ENCODE measurements around the gene HSPB9. TPM values are rescaled to one million over a fixed set of nuclear protein-coding genes. Genes with fewer than 3 reads are reported as not detected.

Gene HSPB9
- total and polyA plus RNA-seq, 10 donors, result 0.11 to 0.19 (median 0.17) TPM; not detected in 6

GRCh38 chr17:42107597-42108576 lies 14.7 kb upstream of the HSPB9 start:
- WGBS, 5 donors, result 38 to 55% (median 51%) methylated on average over 33 to 51 of the region's 51 CpGs
- peaks cover 11 to 47% (median 32%) of the 10 kb centered on the region in 6 donors for H3K4me1 ChIP-seq
- H3K9me3 ChIP-seq, result no peaks in the 10 kb centered on the region
- DNase-seq, result peak; percentile 96
- H3K27ac ChIP-seq, result peak overlapping the region in 2 of 8 donors; percentile 14 to 55
- peaks cover 0 to 82% (median 24%) of the 10 kb centered on the region in 6 donors for H3K36me3 ChIP-seq
- peak overlapping the region in 6 of 8 donors; percentile 0 to 67 (median 25) for H3K4me3 ChIP-seq
- TF ChIP-seq POLR2AphosphoS5 (IDR thresholded peaks at IDR 0.05), result peak; percentile 6 to 61 (median 42)
- no peak for TF ChIP-seq POLR2A (IDR thresholded peaks at IDR 0.05)
- peak in 1 of 11 experiments; percentile 20 for TF ChIP-seq CTCF (IDR thresholded peaks at IDR 0.05 in 8 of 11, conservative IDR thresholded peaks at IDR 0.05 in 3 of 11)
- no peaks in the 10 kb centered on the region for H3K27me3 ChIP-seq (replicated peaks in 1 of 7)
- intact Hi-C loops (cut with DNase I; ENCODE audit: low total_unique reads), result no loop called here

- peaks cover 0 to 79% (median 17%) of the 10 kb centered on the region in 6 donors for H3K36me3 ChIP-seq
- no peaks in the 10 kb centered on the region for H3K9me3 ChIP-seq
- H3K27ac ChIP-seq, result peak overlapping the region in 1 of 8 donors; percentile 55
- TF ChIP-seq POLR2AphosphoS5 (IDR thresholded peaks at IDR 0.05) (no peak), POLR2A (IDR thresholded peaks at IDR 0.05) (no peak), CTCF (IDR thresholded peaks at IDR 0.05 in 8 of 11, conservative IDR thresholded peaks at IDR 0.05 in 3 of 11) (no peak)
- no peak overlapping the region for H3K4me3 ChIP-seq
- no peaks in the 10 kb centered on the region for H3K27me3 ChIP-seq (replicated peaks in 1 of 7)
- no peak for DNase-seq
- peaks cover 11 to 58% (median 40%) of the 10 kb centered on the region in 6 donors for H3K4me1 ChIP-seq
- intact Hi-C loops (cut with DNase I; ENCODE audit: low total_unique reads), result no loop called here
- WGBS, 5 donors, result 83 to 98% (median 94%) methylated on average over 9 of the region's 9 CpGs
These were observed 13.5 kb upstream of the HSPB9 start for GRCh38 chr17:42109086-42109485.

GRCh38 chr17:42110301-42111264 lies 12.0 kb upstream of the HSPB9 start:
- peak overlapping the region in 4 of 8 donors; percentile 91 to 96 (median 94) for H3K27ac ChIP-seq
- intact Hi-C loops (cut with DNase I; ENCODE audit: low total_unique reads), result loop anchor here (10.0 kb wide), 1 partner anchor 74 kb away; the partner anchor contains the start of genes HCRT and KCNH4
- no peak for DNase-seq
- H3K27me3 ChIP-seq (replicated peaks in 1 of 7), result no peaks in the 10 kb centered on the region
- peaks cover 0 to 79% (median 8%) of the 10 kb centered on the region in 6 donors for H3K36me3 ChIP-seq
- TF ChIP-seq POLR2AphosphoS5 (IDR thresholded peaks at IDR 0.05) (no peak), CTCF (IDR thresholded peaks at IDR 0.05 in 8 of 11, conservative IDR thresholded peaks at IDR 0.05 in 3 of 11) (no peak), POLR2A (IDR thresholded peaks at IDR 0.05) (no peak)
- H3K9me3 ChIP-seq, result no peaks in the 10 kb centered on the region
- WGBS, 5 donors, result 81 to 93% (median 85%) methylated on average over 18 of the region's 18 CpGs
- peak overlapping the region in 1 of 8 donors; percentile 77 for H3K4me3 ChIP-seq
- H3K4me1 ChIP-seq, result peaks cover 11 to 61% (median 43%) of the 10 kb centered on the region in 6 donors
